ENCODE data around the gene PARP6.

- TF ChIP-seq CTCF (IDR thresholded peaks at IDR 0.05; ENCODE audit: low read length) (no peak), EZH2 (IDR thresholded peaks at IDR 0.05; ENCODE audit: borderline replicate concordance, low read length) (no peak)
These were observed 44.6 kb downstream of the PARP6 start for GRCh38 chr15:72227720-72228119.

Measured in OCI-LY1 (cell line).